ENCODE results near the gene DNAH14. TPM values are rescaled to one million over a fixed set of nuclear protein-coding genes. Genes with fewer than 3 reads are reported as not detected.

DNAH14 gene
- total and polyA plus RNA-seq, 4 donors: 2.7 to 19.8 (median 9.6) TPM

GRCh38 chr1:225422031-225422605, 492.6 kb downstream of the DNAH14 start:
- Histone ChIP-seq H3K4me3 (ENCODE audit: low read depth in 1 of 3, low read length in 3 of 3) (no peak overlapping the region), H3K9ac (ENCODE audit: low read depth in 1 of 2, low read length in 2 of 2) (no peak overlapping the region), H3K9me3 (ENCODE audit: control insufficient read depth in 4 of 4, low read length in 3 of 4) (no peaks in the 10 kb centered on the region), H3K27me3 (ENCODE audit: control insufficient read depth in 4 of 4, insufficient read depth in 4 of 4, low read length in 3 of 4) (no peaks in the 10 kb centered on the region), H3K27ac (ENCODE audit: low read depth in 1 of 2, low read length in 2 of 2) (peak overlapping the region in 1 of 2 donors; percentile 38), H3K36me3 (ENCODE audit: control insufficient read depth in 4 of 4, insufficient read depth in 3 of 4, low read depth in 1 of 4, low read length in 3 of 4) (peaks cover 0 to 18% (median 12%) of the 10 kb centered on the region in 4 donors), H3K4me1 (ENCODE audit: control insufficient read depth in 4 of 4, insufficient read depth in 4 of 4, low read length in 3 of 4) (peaks cover 10 to 48% (median 33%) of the 10 kb centered on the region in 4 donors)
- TF ChIP-seq EGR1 (IDR thresholded peaks at IDR 0.05; ENCODE audit: low read depth in 2 of 2) (no peak), NR2F2 (IDR thresholded peaks at IDR 0.05) (no peak), GABPA (IDR thresholded peaks at IDR 0.05 in 1 of 2, conservative IDR thresholded peaks at IDR 0.05 in 1 of 2) (no peak), RXRA (IDR thresholded peaks at IDR 0.05) (no peak), HNF4G (IDR thresholded peaks at IDR 0.05) (no peak), TAF1 (conservative IDR thresholded peaks at IDR 0.05) (no peak), ATF3 (IDR thresholded peaks at IDR 0.05) (no peak), RAD21 (IDR thresholded peaks at IDR 0.05) (no peak), FOXA2 (IDR thresholded peaks at IDR 0.05) (no peak), MAX (IDR thresholded peaks at IDR 0.05) (no peak), CTCF (IDR thresholded peaks at IDR 0.05; ENCODE audit: low read depth, low read length, missing input control) (no peak), FOXA1 (IDR thresholded peaks at IDR 0.05) (no peak), ZBTB33 (IDR thresholded peaks at IDR 0.05) (no peak), JUND (IDR thresholded peaks at IDR 0.05) (no peak), YY1 (IDR thresholded peaks at IDR 0.05) (no peak), SP1 (IDR thresholded peaks at IDR 0.05) (no peak), HNF4A (conservative IDR thresholded peaks at IDR 0.05) (no peak)
- 58% methylated on average over 14 of the region's 14 CpGs for WGBS
- no peak for DNase-seq (ENCODE audit: low spot score)

- no peaks in the 10 kb centered on the region for H3K27me3 ChIP-seq (ENCODE audit: control insufficient read depth in 4 of 4, insufficient read depth in 4 of 4, low read length in 3 of 4)
- 63% methylated on average over 7 of the region's 7 CpGs for WGBS
- H3K9ac ChIP-seq (ENCODE audit: low read depth in 1 of 2, low read length in 2 of 2): peak overlapping the region in 1 of 2 donors; percentile 68
- peaks cover 0 to 12% (median 10%) of the 10 kb centered on the region in 4 donors for H3K36me3 ChIP-seq (ENCODE audit: control insufficient read depth in 4 of 4, insufficient read depth in 3 of 4, low read depth in 1 of 4, low read length in 3 of 4)
- H3K27ac ChIP-seq (ENCODE audit: low read depth in 1 of 2, low read length in 2 of 2): peak overlapping the region in 1 of 2 donors; percentile 38
- DNase-seq (ENCODE audit: low spot score): no peak
- H3K4me1 ChIP-seq (ENCODE audit: control insufficient read depth in 4 of 4, insufficient read depth in 4 of 4, low read length in 3 of 4): peaks cover 10 to 48% (median 33%) of the 10 kb centered on the region in 4 donors
- H3K9me3 ChIP-seq (ENCODE audit: control insufficient read depth in 4 of 4, low read length in 3 of 4): no peaks in the 10 kb centered on the region
- H3K4me3 ChIP-seq (ENCODE audit: low read depth in 1 of 3, low read length in 3 of 3): no peak overlapping the region
- TF ChIP-seq HNF4G (IDR thresholded peaks at IDR 0.05) (no peak), FOXA1 (IDR thresholded peaks at IDR 0.05) (no peak), RXRA (IDR thresholded peaks at IDR 0.05) (no peak), RAD21 (IDR thresholded peaks at IDR 0.05) (no peak), YY1 (IDR thresholded peaks at IDR 0.05) (no peak), REST (IDR thresholded peaks at IDR 0.05) (no peak), GABPA (IDR thresholded peaks at IDR 0.05 in 1 of 2, conservative IDR thresholded peaks at IDR 0.05 in 1 of 2) (no peak), JUND (IDR thresholded peaks at IDR 0.05) (no peak), HNF4A (conservative IDR thresholded peaks at IDR 0.05) (no peak), SP1 (IDR thresholded peaks at IDR 0.05) (no peak), MAX (IDR thresholded peaks at IDR 0.05) (no peak), CTCF (IDR thresholded peaks at IDR 0.05; ENCODE audit: low read depth, low read length, missing input control) (no peak), ATF3 (IDR thresholded peaks at IDR 0.05) (no peak), FOXA2 (IDR thresholded peaks at IDR 0.05) (no peak)
Observed at GRCh38 chr1:225422795-225423517, 493.5 kb downstream of the DNAH14 start.
